ENCODE measurements around the gene PNPLA7.
"Not testable (repeated sequence)": the region's sequence is repeated elsewhere in the genome, so short reads cannot be mapped to it uniquely, and the experiment has no call there.

PNPLA7 gene

DNA sequence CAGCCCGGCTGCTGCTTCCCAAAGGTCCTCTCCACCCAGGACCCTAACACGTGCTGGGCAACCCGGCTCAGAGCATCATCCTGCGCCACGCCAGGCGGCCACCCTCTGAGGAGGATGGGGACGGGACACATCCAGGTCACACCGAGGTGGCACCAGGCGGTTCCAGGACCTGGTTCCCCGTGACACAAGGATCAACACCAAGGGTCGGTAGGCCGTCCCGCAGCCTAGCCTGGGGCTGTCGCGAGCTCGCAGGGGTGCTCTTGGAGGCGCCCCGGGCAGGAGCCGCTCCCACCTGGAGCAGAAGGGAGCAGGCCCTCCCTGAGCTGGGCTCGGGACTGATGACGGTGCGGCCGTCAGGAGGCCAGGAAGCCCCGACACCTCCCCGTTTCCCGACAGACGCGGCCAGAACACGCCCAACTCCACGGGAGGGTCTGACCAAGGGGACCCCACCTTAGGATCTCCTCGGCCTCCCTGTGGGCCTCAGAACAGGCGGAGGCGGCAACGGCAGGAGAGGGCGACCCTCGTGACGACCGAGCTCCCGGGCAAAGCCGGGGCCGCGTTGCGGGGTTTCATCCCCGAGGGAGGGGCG is 133.5 kb downstream of the PNPLA7 start:
- no peaks in the 10 kb centered on the region for H3K36me3 Mint-ChIP-seq (ENCODE audit: insufficient read depth)
- H3K27me3 Mint-ChIP-seq: no peaks in the 10 kb centered on the region
- H3K4me1 Mint-ChIP-seq (ENCODE audit: low read depth in 2 of 2): peaks cover 9 to 10% of the 10 kb centered on the region in 2 donors
- no peaks in the 10 kb centered on the region for H3K9me3 Mint-ChIP-seq
- H3K4me3 Mint-ChIP-seq: peak overlapping the region in 1 of 2 donors; percentile 62
- ATAC-seq (replicated peaks): no peak
- H3K27ac Mint-ChIP-seq: no peak overlapping the region
- DNase-seq: no peak

DNA sequence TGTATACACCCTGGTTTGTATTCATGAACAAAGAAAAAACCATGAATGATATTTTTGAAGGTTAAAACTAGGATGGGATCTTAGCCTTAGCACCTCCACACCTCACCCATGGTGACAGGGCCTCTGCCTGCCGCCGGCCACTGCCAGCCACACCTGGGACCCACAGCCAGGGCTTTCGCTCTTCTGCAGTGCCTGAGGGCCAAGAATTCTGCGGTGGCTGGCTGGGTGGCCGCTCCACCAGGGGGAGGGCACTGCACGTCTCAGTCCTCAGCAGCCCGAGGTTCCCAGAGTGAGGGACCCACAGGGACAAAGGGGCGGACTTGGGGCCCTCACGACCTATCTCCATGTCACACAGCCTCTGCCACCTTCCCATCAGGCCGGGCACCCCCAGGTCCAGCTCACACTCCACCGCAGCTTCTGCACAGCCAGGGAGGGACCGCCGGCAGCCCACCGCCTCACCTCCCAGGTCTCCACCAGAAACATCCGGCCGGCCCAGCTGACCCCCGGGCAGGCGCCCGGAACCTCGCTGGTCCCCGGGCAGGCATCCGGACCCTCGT is 134.1 kb downstream of the PNPLA7 start:
- H3K36me3 Mint-ChIP-seq (ENCODE audit: insufficient read depth): no peaks in the 10 kb centered on the region

GRCh38 chr9:137415451-137415850 is 134.8 kb downstream of the PNPLA7 start:
- no peak overlapping the region for H3K27ac Mint-ChIP-seq

More for the DNA sequence above, 134.1 kb downstream of the PNPLA7 start:
- Mint-ChIP-seq H3K27ac (no peak overlapping the region), H3K4me1 (ENCODE audit: low read depth in 2 of 2) (peaks cover 9 to 10% of the 10 kb centered on the region in 2 donors), H3K4me3 (no peak overlapping the region), H3K27me3 (no peaks in the 10 kb centered on the region), H3K9me3 (no peaks in the 10 kb centered on the region)
- ATAC-seq (replicated peaks): no peak
- DNase-seq: no peak

DNA sequence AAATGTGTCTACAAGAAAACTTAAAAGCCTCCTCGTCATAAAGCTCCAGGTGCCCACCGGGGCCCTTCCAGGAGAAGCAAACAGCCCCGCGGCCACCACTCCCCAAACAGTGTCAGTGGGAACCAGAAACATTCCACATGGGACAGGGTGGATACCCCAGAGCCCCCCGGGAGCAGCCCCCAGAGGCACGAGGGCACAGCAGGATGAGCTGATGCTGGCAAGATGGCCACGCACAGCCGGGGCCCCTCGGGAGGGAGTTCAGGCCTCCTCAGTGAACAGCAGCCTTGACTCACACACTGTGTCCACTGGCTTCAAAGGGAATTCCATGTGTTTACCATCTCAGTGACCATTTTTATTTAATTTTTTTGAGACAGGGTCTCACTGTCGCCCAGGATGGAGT is 137.8 kb downstream of the PNPLA7 start:
- peaks cover 9 to 10% of the 10 kb centered on the region in 2 donors for H3K4me1 Mint-ChIP-seq (ENCODE audit: low read depth in 2 of 2)
- no peaks in the 10 kb centered on the region for H3K9me3 Mint-ChIP-seq
- no peak overlapping the region for H3K4me3 Mint-ChIP-seq
- no peaks in the 10 kb centered on the region for H3K36me3 Mint-ChIP-seq (ENCODE audit: insufficient read depth)
- no peak for DNase-seq
- no peaks in the 10 kb centered on the region for H3K27me3 Mint-ChIP-seq
- ATAC-seq (replicated peaks): no peak
- H3K27ac Mint-ChIP-seq: no peak overlapping the region

More at GRCh38 chr9:137415451-137415850, 134.8 kb downstream of the PNPLA7 start:
- no peaks in the 10 kb centered on the region for H3K36me3 Mint-ChIP-seq (ENCODE audit: insufficient read depth)
- DNase-seq: no peak
- no peaks in the 10 kb centered on the region for H3K9me3 Mint-ChIP-seq
- peaks cover 9 to 11% of the 10 kb centered on the region in 2 donors for H3K4me1 Mint-ChIP-seq (ENCODE audit: low read depth in 2 of 2)
- no peak for ATAC-seq (replicated peaks)
- no peak overlapping the region for H3K4me3 Mint-ChIP-seq
- H3K27me3 Mint-ChIP-seq: no peaks in the 10 kb centered on the region

DNA sequence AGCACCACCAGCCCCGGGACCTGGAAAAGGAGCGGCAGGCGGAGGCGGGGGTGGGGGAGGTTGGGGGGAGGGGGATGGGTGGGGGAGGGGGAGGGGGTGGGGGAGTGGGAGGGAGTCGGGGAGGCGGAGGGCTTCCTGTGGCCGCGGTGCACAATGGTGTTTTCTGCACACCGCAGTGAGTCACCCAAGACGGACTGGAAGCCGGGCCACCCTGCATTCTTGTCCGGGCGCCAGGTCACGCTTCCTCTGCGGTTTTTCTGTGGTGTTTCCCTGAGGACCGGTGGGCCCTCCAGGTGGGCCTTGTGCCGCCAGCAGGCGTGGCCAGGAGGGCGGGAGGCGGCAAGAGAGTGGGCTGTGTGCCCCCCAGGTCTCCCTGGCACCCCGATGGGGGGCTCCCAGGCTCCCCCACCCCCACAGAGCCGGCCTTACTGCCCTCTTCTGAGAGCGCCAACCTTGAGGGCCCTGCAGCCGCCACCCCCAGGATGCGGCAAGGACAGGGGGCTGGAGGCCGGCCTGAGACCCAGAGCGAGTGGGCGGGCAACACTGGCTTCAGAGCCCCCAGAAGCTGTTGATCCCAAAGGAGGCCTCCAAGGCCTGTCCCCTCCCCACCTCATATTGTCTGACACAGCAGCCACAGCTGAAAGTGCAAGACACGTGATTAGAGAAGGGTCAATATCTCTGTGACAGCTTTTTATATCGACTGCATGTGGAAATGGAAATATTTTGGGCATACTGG is 138.4 kb downstream of the PNPLA7 start:
- no peak for DNase-seq
- H3K4me3 Mint-ChIP-seq: peak overlapping the region; percentile 46 to 53
- peaks cover 9 to 10% of the 10 kb centered on the region in 2 donors for H3K4me1 Mint-ChIP-seq (ENCODE audit: low read depth in 2 of 2)

GRCh38 chr9:137411260-137411644 is 138.9 kb downstream of the PNPLA7 start:
- Mint-ChIP-seq H3K4me1 (ENCODE audit: low read depth in 2 of 2) (peaks cover 9 to 10% of the 10 kb centered on the region in 2 donors), H3K27ac (no peak overlapping the region), H3K27me3 (peaks cover 0 to 1% of the 10 kb centered on the region in 2 donors), H3K9me3 (no peaks in the 10 kb centered on the region), H3K4me3 (peak overlapping the region; percentile 46 to 53), H3K36me3 (ENCODE audit: insufficient read depth) (no peaks in the 10 kb centered on the region)
- no peak for ATAC-seq (replicated peaks)
- no peak for DNase-seq

More for the DNA sequence above, 138.4 kb downstream of the PNPLA7 start:
- Mint-ChIP-seq H3K9me3 (no peaks in the 10 kb centered on the region), H3K27ac (no peak overlapping the region), H3K36me3 (ENCODE audit: insufficient read depth) (no peaks in the 10 kb centered on the region), H3K27me3 (no peaks in the 10 kb centered on the region)
- ATAC-seq (replicated peaks): peak; percentile 58

DNA sequence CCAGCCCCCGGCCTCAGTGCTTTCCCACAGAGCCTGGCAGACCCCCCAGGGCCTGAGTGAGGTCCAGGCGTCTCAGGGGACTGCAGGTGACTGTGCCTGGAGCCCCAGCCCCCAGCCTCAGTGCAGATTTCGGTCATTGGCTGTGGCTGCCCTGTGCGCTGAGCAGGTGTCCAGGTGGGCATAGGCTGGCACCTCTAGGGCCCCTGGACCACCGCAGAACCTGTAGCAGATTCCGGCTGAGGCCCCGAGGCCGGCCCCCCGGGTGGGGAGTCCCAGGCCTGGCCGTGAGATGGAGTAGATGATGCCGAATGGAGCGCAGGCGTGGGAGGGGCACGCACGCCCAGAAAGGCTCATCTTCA is 139.3 kb downstream of the PNPLA7 start:
- peak overlapping the region in 1 of 2 donors; percentile 67 for H3K27ac Mint-ChIP-seq
- peak overlapping the region in 1 of 2 donors; percentile 53 for H3K4me3 Mint-ChIP-seq
- no peaks in the 10 kb centered on the region for H3K9me3 Mint-ChIP-seq
- peaks cover 9 to 12% of the 10 kb centered on the region in 2 donors for H3K4me1 Mint-ChIP-seq (ENCODE audit: low read depth in 2 of 2)
- no peak for DNase-seq
- H3K27me3 Mint-ChIP-seq: peaks cover 0 to 5% of the 10 kb centered on the region in 2 donors
- no peaks in the 10 kb centered on the region for H3K36me3 Mint-ChIP-seq (ENCODE audit: insufficient read depth)
- ATAC-seq (replicated peaks): no peak

DNA sequence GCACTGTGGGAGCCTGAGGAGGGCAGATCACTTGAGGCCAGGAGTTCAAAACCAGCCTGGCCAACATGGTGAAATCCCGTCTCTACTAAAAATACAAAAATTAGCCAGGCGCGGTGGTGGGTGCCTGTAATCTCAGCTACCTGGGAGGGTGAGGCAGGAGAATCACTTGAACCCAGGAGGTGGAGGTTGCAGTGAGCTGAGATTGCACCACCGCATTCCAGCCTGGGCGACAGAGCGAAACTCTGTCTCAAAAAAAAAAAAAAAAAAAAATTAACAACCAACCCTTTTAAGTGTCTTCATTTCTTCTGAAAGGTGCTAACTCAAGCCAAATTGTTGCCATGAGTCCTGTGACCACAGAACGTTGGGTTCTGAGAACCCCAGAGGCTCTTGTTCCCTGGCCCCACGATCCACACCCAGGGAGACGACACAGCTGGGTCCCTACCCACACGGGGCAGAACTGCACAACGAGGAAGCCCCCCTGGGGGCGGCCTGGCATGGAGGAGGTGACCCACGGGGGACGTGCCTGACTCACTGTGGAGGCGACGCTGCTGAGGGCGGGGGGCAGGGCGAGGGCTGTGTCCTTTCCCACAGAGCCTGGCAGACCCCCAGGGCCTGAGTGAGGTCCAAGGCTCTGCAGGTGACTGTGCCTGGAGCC is 139.8 kb downstream of the PNPLA7 start:
- peaks cover 9 to 15% of the 10 kb centered on the region in 2 donors for H3K4me1 Mint-ChIP-seq (ENCODE audit: low read depth in 2 of 2)
- H3K27me3 Mint-ChIP-seq; ATAC-seq (replicated peaks); DNase-seq; H3K36me3 Mint-ChIP-seq (ENCODE audit: insufficient read depth); H3K9me3 Mint-ChIP-seq: not testable (repeated sequence)
- peak overlapping the region in 1 of 2 donors; percentile 67 for H3K27ac Mint-ChIP-seq
- peak overlapping the region; percentile 27 to 59 for H3K4me3 Mint-ChIP-seq
